Dendritic cell treated with granulocyte-macrophage colony-stimulating factor and Interleukin-4, amounts not matched to agents 40 ng/mL and 50 ng/mL, for 4 days (primary cell): ENCODE measurements around the gene ATG13.
"Not testable (repeated sequence)": the region's sequence is repeated elsewhere in the genome, so short reads cannot be mapped to it uniquely, and the experiment has no call there.

ENCODE experiments used
- H3K27ac Mint-ChIP-seq: one replicate; pipeline ENCODE4 v1.8.0; 2022; ENCODE audit warnings: mild to moderate bottlenecking, mixed read lengths
- H3K27me3 Mint-ChIP-seq: one replicate; pipeline ENCODE4 v1.8.0; 2022; ENCODE audit warnings: mild to moderate bottlenecking, mixed read lengths
- H3K36me3 Mint-ChIP-seq: one replicate; pipeline ENCODE4 v1.8.0; 2022; ENCODE audit warnings: low read depth, mixed read lengths
- H3K4me1 Mint-ChIP-seq: one replicate; pipeline ENCODE4 v1.8.0; 2022; ENCODE audit warnings: low read depth, mixed read lengths
- H3K4me3 Mint-ChIP-seq: one replicate; pipeline ENCODE4 v1.8.0; 2022; ENCODE audit warnings: mild to moderate bottlenecking, moderate library complexity, mixed read lengths
- H3K9me3 Mint-ChIP-seq: one replicate; pipeline ENCODE4 v1.8.0; 2022; ENCODE audit warnings: mixed read lengths
- intact Hi-C: fragments of 100-400 bp; cut with micrococcal nuclease; formaldehyde crosslinking; loops from one replicate; pipeline ENCODE4 v1.15.0; 2022

The ATG13 gene

DNA sequence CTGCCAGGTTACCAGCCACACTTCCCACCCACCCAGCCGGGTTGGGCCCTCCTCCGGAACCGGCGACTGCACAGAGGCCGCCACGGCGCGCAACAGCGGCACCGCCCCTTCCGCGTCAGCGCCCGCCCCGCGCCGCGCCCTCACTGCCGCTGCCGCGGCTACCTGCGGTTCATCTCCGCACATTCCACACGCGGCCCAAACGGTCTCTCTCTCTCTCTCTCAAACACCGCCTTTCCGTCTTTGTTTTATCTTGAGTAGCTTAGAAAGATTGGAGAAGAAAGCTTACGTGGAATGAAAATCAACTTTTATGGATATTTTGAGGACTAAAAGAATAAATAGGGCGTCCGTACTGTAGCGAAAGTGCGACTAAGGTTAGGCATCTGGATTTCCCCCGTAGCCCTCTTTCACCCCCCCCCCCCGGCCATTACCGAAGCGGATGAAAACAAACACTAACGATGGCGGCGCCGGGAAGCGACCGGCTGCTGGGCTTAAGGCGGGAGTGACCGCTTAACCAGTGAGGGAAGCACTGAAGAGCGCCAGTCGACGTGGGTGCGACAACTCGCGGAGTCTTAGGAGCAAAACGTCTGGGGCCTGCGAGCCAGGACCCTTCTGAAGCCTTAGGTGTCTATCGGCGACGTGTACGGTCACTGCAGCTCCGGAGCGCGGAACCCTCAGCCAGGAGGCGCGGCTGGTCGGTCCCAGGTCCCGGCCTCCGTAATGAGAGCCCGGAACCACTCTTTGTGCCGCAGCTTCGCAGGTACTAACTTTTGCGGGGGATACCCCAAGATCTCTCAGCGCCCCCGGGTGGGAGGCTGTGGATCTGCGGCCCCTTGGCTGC, at the start of gene ATG13, which contains the start of gene HARBI1:
TSS of gene ATG13 (plus strand) at position 420 of the 838 bp plus-strand sequence. CDS start 26,739 bp downstream, outside the sequence.
TSS of gene HARBI1 (minus strand) at position 94 of the 838 bp plus-strand sequence. CDS start 990 bp downstream, outside the sequence.
- intact Hi-C loops = loop anchor here (1.0 to 2.0 kb wide), 3 partner anchors 23 to 229 kb away; partner anchors contain the start of genes AMBRA1, ARHGAP1 and ZNF408
- Mint-ChIP-seq H3K4me1 (peaks cover 33% of the 10 kb centered on the region), H3K27ac (peak within 1 kb of the TSS; percentile 99), H3K9me3 (no peaks in the 10 kb centered on the region), H3K4me3 (peak within 1 kb of the TSS; percentile 89), H3K36me3 (peaks cover 42% of the 10 kb centered on the region), H3K27me3 (no peaks in the 10 kb centered on the region)

- no peak overlapping the region for H3K4me3 Mint-ChIP-seq
- intact Hi-C loops = no loop called here
- no peak overlapping the region for H3K27ac Mint-ChIP-seq
- no peaks in the 10 kb centered on the region for H3K9me3 Mint-ChIP-seq
- H3K4me1 Mint-ChIP-seq = no peaks in the 10 kb centered on the region
- H3K27me3 Mint-ChIP-seq = no peaks in the 10 kb centered on the region
- peaks cover 4% of the 10 kb centered on the region for H3K36me3 Mint-ChIP-seq
Observed at GRCh38 chr11:46570790-46571398, 46.5 kb upstream of the ATG13 start.

DNA sequence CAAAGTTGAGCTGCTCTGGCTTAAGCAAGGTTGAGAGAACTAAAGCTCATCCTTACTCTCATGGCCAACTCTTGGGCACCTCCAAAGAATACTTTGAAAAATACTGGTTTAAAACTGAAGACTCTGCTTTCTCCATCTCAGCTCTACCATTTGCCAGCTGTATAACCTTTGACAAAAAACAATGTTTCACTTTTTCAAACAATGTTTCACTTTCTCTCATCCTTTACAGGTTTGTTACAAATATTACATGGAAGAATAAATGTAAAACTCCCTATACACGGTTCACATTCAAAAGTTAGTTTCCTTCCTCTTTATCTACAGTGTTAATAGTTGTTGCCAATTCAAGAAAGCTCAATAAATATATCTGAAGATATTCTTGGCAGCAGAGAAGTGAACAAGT, 42.7 kb upstream of the ATG13 start:
- Mint-ChIP-seq H3K4me1 (peaks cover 6% of the 10 kb centered on the region), H3K36me3 (peaks cover 9% of the 10 kb centered on the region), H3K9me3 (no peaks in the 10 kb centered on the region), H3K27ac (no peak overlapping the region), H3K27me3 (no peaks in the 10 kb centered on the region), H3K4me3 (no peak overlapping the region)
- intact Hi-C loops = no loop called here

- no peaks in the 10 kb centered on the region for H3K27me3 Mint-ChIP-seq
- H3K36me3 Mint-ChIP-seq = peaks cover 22% of the 10 kb centered on the region
- no peak overlapping the region for H3K4me3 Mint-ChIP-seq
- no peak overlapping the region for H3K27ac Mint-ChIP-seq
- peaks cover 21% of the 10 kb centered on the region for H3K4me1 Mint-ChIP-seq
- intact Hi-C loops = no loop called here
- H3K9me3 Mint-ChIP-seq = no peaks in the 10 kb centered on the region
Observed at GRCh38 chr11:46577058-46577457, 40.3 kb upstream of the ATG13 start.

- H3K4me1 Mint-ChIP-seq = peaks cover 19% of the 10 kb centered on the region
- H3K27me3 Mint-ChIP-seq = no peaks in the 10 kb centered on the region
- H3K4me3 Mint-ChIP-seq = no peak overlapping the region
- no peak overlapping the region for H3K27ac Mint-ChIP-seq
- no peaks in the 10 kb centered on the region for H3K9me3 Mint-ChIP-seq
- peaks cover 35% of the 10 kb centered on the region for H3K36me3 Mint-ChIP-seq
- intact Hi-C loops = no loop called here
Observed at GRCh38 chr11:46582588-46582987, 34.8 kb upstream of the ATG13 start.

GRCh38 chr11:46583513-46583912, 33.8 kb upstream of the ATG13 start:
- peaks cover 24% of the 10 kb centered on the region for H3K4me1 Mint-ChIP-seq
- H3K4me3 Mint-ChIP-seq, H3K27ac Mint-ChIP-seq, intact Hi-C loops, H3K27me3 Mint-ChIP-seq, H3K9me3 Mint-ChIP-seq: not testable (repeated sequence)
- peaks cover 36% of the 10 kb centered on the region for H3K36me3 Mint-ChIP-seq

DNA sequence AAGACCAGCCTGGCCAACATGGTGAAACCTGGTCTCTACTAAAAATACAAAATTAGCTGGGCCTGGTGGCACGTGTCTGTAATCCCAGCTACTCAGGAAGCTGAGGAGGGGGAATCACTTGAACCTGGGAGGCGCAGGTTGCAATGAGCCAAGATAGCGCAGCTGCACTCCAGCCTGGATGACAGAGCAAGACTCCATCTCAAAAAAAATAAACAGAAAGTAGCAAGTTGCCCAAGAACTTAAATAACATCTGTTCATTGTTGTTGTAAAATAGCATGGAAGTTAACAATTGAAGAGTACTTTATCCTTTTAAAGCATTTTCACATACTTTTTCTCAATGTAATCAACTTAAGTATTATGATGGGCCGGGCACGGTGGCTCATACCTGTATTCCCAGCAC, 29.2 kb upstream of the ATG13 start:
- Mint-ChIP-seq H3K27me3 (no peaks in the 10 kb centered on the region), H3K27ac (no peak overlapping the region), H3K4me1 (peaks cover 42% of the 10 kb centered on the region), H3K9me3 (no peaks in the 10 kb centered on the region), H3K4me3 (no peak overlapping the region), H3K36me3 (peaks cover 22% of the 10 kb centered on the region)
- intact Hi-C loops = no loop called here

DNA sequence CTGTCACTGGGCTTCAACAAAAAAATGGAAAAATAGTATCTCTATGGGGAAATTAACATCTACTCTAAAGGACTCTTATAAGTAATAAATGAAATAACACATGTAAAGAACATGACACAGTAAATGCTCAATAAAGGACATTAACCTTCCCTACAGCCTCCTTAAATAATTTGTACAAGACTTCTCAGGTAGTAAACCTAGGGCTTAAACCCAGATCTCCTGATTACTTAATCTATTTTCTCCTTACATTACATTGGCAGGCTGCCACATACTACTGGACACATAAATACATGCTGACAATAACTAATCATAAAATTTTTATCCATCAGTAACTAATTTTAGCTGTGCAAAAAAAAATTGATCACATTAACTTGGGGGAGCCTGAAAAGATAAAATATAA, 28.4 kb upstream of the ATG13 start:
- Mint-ChIP-seq H3K9me3 (no peaks in the 10 kb centered on the region), H3K36me3 (peaks cover 30% of the 10 kb centered on the region), H3K4me1 (peaks cover 43% of the 10 kb centered on the region), H3K27me3 (no peaks in the 10 kb centered on the region), H3K27ac (peak overlapping the region; percentile 51), H3K4me3 (no peak overlapping the region)
- intact Hi-C loops = no loop called here

DNA sequence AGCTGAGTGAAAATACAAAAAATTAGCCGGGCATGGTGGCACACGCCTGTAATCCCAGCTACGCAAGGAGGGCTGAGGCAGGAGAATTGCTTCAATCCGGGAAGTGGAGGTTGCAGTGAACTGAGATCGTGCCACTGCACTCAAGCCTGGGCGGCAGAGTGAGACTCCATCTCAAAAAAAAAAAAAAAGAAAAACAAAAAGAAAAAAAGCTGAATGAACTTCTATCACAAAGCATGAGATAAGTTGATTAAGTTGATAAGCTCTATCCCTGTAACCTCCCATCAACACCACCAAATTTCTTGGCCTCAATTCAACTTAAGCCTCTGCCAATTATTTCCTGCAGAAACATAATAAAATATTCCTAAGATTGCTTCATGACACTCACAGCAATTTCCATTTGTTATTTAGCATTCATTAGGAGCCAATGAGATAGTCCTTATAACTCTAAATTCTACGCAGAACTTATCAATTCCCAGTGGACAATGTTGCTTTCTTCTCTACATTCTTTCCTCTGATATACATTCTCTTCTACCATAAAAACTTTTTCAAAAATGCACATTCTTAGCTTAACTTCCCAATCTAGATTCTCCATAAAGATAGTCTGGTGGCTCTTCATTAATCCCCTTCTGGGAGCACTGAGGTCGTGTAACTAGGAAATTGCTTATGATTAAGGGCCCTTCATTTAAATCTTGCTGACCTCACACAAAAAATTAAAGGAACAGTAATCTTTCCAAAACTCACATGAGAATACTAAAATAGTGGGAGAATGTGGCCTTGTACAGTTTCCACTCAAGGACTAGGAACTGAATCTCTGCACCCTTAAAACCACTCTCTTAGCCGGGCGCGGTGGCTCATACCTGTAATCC, 26.4 kb upstream of the ATG13 start:
- Mint-ChIP-seq H3K9me3 (no peaks in the 10 kb centered on the region), H3K4me1 (peaks cover 49% of the 10 kb centered on the region), H3K4me3 (peak overlapping the region; percentile 70), H3K27ac (peak overlapping the region; percentile 40), H3K36me3 (peaks cover 25% of the 10 kb centered on the region), H3K27me3 (no peaks in the 10 kb centered on the region)
- intact Hi-C loops = no loop called here

DNA sequence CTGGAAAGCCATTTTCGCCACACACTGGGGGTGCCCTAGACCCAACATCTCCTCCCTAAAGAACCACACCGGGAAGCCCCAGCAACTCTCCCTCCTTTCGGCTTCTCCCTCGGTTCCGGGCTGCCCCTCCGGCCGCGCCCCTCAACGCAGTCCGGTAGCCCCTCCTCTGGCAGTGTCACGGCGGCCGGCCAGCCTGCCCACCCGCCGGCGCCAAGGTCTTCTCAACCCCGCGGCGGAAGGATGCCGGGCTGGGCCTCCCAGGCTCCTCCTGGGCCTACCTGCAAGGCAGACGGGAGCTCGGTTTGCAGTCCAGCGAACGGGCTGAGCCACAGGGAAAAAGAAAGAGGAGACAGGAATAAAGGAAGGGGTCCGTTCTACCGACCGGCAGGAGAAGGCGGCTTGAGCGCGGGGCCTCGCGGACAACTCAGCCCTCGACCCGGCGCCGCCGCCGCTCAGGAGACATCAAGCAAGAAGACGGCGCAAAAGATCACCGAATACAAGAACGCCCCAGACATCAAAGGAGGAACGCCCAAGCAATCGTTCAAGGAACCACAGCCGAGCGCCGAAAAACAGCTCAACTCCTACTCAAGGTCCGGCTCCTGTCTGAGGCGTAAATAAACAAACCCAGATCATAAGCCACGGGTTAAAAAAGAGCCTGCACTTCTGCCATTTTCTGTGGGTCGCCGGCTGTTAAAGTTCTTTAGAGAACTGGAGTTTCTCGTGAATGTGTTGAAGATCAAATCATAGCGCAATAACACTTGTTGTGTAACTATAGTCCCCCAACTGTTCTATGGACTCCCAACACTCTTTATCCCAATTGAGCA, 23.6 kb upstream of the ATG13 start, which contains the start of gene AMBRA1:
TSS of gene AMBRA1 (minus strand) at position 474 of the 824 bp plus-strand sequence. CDS start 45,643 bp downstream, outside the sequence.
- Mint-ChIP-seq H3K36me3 (peaks cover 11% of the 10 kb centered on the region), H3K27me3 (no peaks in the 10 kb centered on the region), H3K27ac (peak within 1 kb of the TSS; percentile 93), H3K9me3 (no peaks in the 10 kb centered on the region), H3K4me3 (peak within 1 kb of the TSS; percentile 97), H3K4me1 (peaks cover 48% of the 10 kb centered on the region)
- intact Hi-C loops = loop anchor here (1.0 kb wide), 1 partner anchor 24 kb away; the partner anchor contains the start of genes ATG13 and HARBI1

GRCh38 chr11:46594374-46594700, 23.0 kb upstream of the ATG13 start:
- intact Hi-C loops = loop anchor here (1.0 kb wide), 1 partner anchor 23 kb away; the partner anchor contains the start of genes ATG13 and HARBI1
- H3K27ac Mint-ChIP-seq = peak overlapping the region; percentile 93
- peaks cover 44% of the 10 kb centered on the region for H3K4me1 Mint-ChIP-seq
- H3K9me3 Mint-ChIP-seq = no peaks in the 10 kb centered on the region
- H3K27me3 Mint-ChIP-seq = no peaks in the 10 kb centered on the region
- H3K36me3 Mint-ChIP-seq = peaks cover 11% of the 10 kb centered on the region
- H3K4me3 Mint-ChIP-seq = peak overlapping the region; percentile 97

DNA sequence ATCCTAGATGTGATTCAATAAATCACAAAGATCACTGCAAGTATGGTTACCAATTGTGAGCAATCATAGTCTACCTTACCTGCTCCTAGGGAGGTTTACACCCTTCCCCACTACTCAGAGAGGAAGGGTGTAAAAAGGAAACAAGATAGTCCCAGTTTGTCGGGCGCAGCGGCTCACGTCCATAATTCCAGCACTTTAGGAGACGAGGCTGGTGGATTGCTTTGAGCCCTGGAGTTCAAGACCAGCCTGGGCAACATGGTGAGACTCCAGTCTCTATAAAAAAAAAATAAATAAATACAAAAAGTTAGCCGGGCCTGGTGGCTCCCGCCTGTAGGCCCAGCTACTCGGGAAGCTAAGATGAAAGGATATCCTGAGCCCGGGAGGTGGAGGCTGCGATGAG, 22.6 kb upstream of the ATG13 start:
- Mint-ChIP-seq H3K4me3 (no peak overlapping the region), H3K9me3 (no peaks in the 10 kb centered on the region), H3K4me1 (peaks cover 40% of the 10 kb centered on the region), H3K27ac (peak overlapping the region; percentile 93), H3K27me3 (no peaks in the 10 kb centered on the region), H3K36me3 (peaks cover 11% of the 10 kb centered on the region)
- intact Hi-C loops = loop anchor here (1.0 kb wide), 1 partner anchor 23 kb away; the partner anchor contains the start of genes ATG13 and HARBI1

DNA sequence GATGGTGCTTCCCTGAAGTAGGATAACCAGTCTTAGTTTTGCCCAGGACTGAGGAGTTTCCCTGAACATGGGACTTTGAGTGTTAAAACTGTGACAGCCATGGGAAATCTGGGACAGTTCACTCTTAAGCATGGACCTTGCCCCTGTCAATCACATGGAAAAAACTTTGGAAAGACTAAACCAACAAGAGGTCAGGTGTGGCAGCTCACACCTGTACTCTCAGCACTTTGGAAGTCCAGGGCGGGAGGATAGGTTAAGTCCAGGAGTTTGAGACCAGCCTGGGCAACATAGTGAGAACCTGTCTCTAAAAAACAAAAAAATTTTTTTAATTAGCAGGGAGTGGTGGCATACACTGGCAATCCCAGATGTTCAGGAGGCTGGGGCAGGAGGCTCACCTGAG, 20.2 kb upstream of the ATG13 start:
- intact Hi-C loops = no loop called here
- H3K36me3 Mint-ChIP-seq = peaks cover 18% of the 10 kb centered on the region
- H3K4me1 Mint-ChIP-seq = peaks cover 22% of the 10 kb centered on the region
- H3K9me3 Mint-ChIP-seq = no peaks in the 10 kb centered on the region
- no peaks in the 10 kb centered on the region for H3K27me3 Mint-ChIP-seq
- H3K27ac Mint-ChIP-seq = no peak overlapping the region
- no peak overlapping the region for H3K4me3 Mint-ChIP-seq
